ENCODE measurements around the gene TRIM62. TPM values are rescaled to one million over a fixed set of nuclear protein-coding genes. Genes with fewer than 3 reads are reported as not detected.

TRIM62 gene
- total and polyA plus RNA-seq, 10 donors, result 2.5 to 16.1 (median 9.2) TPM

- TF ChIP-seq CTCF (IDR thresholded peaks at IDR 0.05 in 8 of 11, conservative IDR thresholded peaks at IDR 0.05 in 3 of 11) (no peak), POLR2A (IDR thresholded peaks at IDR 0.05) (no peak), POLR2AphosphoS5 (IDR thresholded peaks at IDR 0.05) (no peak)
- no peak overlapping the region for H3K27ac ChIP-seq
- no peaks in the 10 kb centered on the region for H3K9me3 ChIP-seq
- peaks cover 0 to 21% (median 11%) of the 10 kb centered on the region in 6 donors for H3K4me1 ChIP-seq
- intact Hi-C loops (cut with DNase I; ENCODE audit: low total_unique reads), result no loop called here
- DNase-seq, result peak; percentile 33
- WGBS, 5 donors, result 67 to 71% (median 69%) methylated on average over 4 of the region's 4 CpGs
- H3K36me3 ChIP-seq, result peaks cover 0 to 40% (median 2%) of the 10 kb centered on the region in 6 donors
- no peaks in the 10 kb centered on the region for H3K27me3 ChIP-seq (replicated peaks in 1 of 7)
- no peak overlapping the region for H3K4me3 ChIP-seq
Measured at GRCh38 chr1:33173091-33173490, 8.8 kb downstream of the TRIM62 start.

- WGBS, 5 donors, result 71 to 75% (median 75%) methylated on average over 8 to 9 of the region's 9 CpGs
- Histone ChIP-seq H3K9me3 (no peaks in the 10 kb centered on the region), H3K27me3 (replicated peaks in 1 of 7) (no peaks in the 10 kb centered on the region), H3K27ac (no peak overlapping the region), H3K4me3 (no peak overlapping the region), H3K4me1 (peaks cover 0 to 21% (median 11%) of the 10 kb centered on the region in 6 donors), H3K36me3 (peaks cover 0 to 47% (median 2%) of the 10 kb centered on the region in 6 donors)
- TF ChIP-seq POLR2A (IDR thresholded peaks at IDR 0.05) (no peak), CTCF (IDR thresholded peaks at IDR 0.05 in 8 of 11, conservative IDR thresholded peaks at IDR 0.05 in 3 of 11) (no peak), POLR2AphosphoS5 (IDR thresholded peaks at IDR 0.05) (no peak)
- intact Hi-C loops (cut with DNase I; ENCODE audit: low total_unique reads), result no loop called here
- peak; percentile 66 for DNase-seq
Measured at GRCh38 chr1:33171977-33172813, 9.6 kb downstream of the TRIM62 start.

- WGBS, 5 donors, result 74 to 84% (median 79%) methylated on average over 12 to 13 of the region's 13 CpGs
- peaks cover 0 to 21% (median 11%) of the 10 kb centered on the region in 6 donors for H3K4me1 ChIP-seq
- H3K4me3 ChIP-seq, result no peak overlapping the region
- intact Hi-C loops (cut with DNase I; ENCODE audit: low total_unique reads), result no loop called here
- H3K27me3 ChIP-seq (replicated peaks in 1 of 7), result no peaks in the 10 kb centered on the region
- TF ChIP-seq POLR2AphosphoS5 (IDR thresholded peaks at IDR 0.05), result peak in 2 of 3 donors; percentile 32 to 54
- TF ChIP-seq POLR2A (IDR thresholded peaks at IDR 0.05), result no peak
- TF ChIP-seq CTCF (IDR thresholded peaks at IDR 0.05 in 8 of 11, conservative IDR thresholded peaks at IDR 0.05 in 3 of 11), result no peak
- no peak overlapping the region for H3K27ac ChIP-seq
- H3K36me3 ChIP-seq, result peaks cover 0 to 52% (median 2%) of the 10 kb centered on the region in 6 donors
- H3K9me3 ChIP-seq, result no peaks in the 10 kb centered on the region
- DNase-seq, result no peak
Measured at GRCh38 chr1:33170351-33171274, 11.2 kb downstream of the TRIM62 start.
